HS-27A (cell line): ENCODE results near the gene OR1I1.
"Not testable (repeated sequence)": the region's sequence is repeated elsewhere in the genome, so short reads cannot be mapped to it uniquely, and the experiment has no call there.

ENCODE experiments used
- DNase-seq: peaks from one replicate; pipeline ENCODE4 v3.0.0-alpha.2; 2012; ENCODE audit warnings: low read depth, missing footprints

The OR1I1 gene

DNA sequence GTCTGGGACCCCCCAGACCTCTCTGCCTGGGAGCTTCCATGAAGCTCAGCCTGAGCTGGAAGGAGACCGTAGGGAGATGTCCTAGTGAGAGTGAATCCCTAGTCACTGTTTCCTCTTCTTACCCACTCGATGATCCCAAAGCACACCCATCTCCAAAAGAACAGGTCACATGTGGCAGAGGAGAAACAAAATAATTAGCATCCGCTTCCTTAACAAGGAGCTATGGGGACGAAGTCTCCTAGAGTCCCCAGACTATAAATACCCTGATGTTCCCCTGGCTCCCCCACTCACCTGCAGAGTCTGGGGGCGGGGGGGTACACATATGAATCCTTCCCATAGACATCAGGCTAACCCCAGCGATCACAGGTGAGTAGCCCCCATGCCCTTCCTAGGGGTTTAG is at the start of gene OR1I1:
Gene OR1I1, plus strand, starts transcription at position 301 of the 400 bp plus-strand sequence. CDS start 4,855 bp downstream, outside the sequence.
- no peak for DNase-seq

DNA sequence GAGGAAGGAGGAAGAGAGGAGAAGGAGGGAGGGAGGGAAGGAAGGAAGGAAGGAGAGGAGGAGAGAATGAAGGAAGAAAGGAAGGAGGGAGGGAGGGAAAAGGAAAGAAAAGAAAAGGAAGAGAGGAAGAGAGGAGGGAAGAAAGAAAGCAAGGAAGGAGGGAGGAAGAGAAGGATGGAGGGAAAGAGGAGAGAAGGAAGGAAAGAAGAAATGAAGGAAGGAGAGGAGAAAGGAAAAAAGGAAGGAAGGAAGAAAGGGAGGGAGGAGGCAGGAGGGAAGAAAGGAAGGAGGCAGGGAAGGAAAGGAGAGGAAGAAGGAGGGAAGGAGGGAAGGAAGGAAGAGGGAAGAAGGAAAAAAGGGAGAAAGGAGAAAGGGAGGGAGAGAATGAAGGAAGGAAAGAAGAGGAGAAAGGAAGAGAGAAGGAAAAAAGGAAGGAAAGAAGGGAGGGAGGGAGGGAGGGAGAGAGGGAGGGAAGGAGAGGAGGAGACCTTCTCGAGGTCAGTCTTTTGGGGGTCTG is 46.2 kb upstream of the OR1I1 start:
- no peak for DNase-seq

DNA sequence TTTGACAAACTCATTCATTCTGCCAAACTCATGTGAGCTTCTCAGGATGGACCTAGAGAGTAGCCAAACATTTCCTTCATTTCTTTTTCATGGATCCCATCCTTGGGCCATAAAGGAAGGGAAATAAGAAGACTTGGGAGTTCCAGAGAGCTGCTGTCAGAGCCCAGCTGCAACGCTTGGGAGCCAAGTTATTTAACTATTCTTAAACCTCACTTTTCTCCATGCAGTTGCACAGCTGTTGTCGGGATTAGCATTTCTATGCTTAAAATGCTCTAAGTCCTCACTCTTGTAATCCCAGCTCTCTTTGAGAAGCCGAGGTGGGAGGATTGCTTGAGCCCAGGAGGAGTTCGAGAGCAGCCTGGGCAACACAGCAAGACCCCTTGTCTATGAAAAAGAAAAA is 44.4 kb upstream of the OR1I1 start:
- no peak for DNase-seq

GRCh38 chr19:15038294-15038693 is 43.7 kb upstream of the OR1I1 start:
- no peak for DNase-seq

GRCh38 chr19:15042003-15042402 is 40.0 kb upstream of the OR1I1 start:
- no peak for DNase-seq

- no peak for DNase-seq
These were observed 39.2 kb upstream of the OR1I1 start for GRCh38 chr19:15042826-15043225.

GRCh38 chr19:15045506-15045905 is 36.5 kb upstream of the OR1I1 start:
- no peak for DNase-seq

DNA sequence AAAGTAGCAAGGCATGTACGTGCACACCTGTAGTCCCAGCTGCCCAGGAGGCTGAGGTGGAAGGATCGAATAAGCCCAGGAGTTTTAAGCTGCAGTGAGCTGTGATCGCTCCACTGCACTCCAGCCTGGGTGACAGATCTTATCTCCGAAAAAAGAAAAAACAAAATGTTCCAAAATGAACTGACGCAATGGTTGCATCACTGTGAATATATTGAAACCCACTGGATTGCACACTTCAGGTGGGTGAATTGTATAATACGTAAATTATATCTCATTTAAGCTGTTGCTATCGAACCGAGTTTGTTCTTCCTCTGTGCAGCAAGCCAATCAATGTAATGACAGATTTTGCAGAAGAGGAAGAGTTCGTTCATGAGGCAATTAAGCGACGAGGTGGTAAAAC is 34.3 kb upstream of the OR1I1 start:
- DNase-seq: no peak

DNA sequence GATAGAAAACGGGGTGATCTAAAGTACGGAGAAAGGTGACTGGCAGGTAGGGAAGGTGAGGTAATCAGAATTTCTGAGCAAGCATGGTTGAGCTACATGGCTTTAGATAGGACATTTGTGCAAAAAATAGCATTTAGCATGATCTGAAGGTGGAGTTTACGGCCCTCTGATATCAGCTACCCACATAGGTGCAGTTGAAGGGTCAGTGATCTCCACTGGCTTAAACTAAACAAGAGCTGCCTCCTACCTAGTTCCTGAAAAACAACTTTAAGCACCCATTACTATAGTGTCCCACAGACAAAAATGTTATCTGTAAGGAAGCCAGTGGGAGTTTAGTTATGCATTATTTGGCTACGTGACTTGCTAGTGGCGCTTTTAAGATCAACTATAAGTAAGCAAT is 33.9 kb upstream of the OR1I1 start:
- no peak for DNase-seq

GRCh38 chr19:15048885-15049541 is 33.0 kb upstream of the OR1I1 start, which contains the start of gene CASP14:
Gene CASP14, plus strand, starts transcription at chr19:15049480. Its CDS starts 2,772 bp downstream, at chr19:15052252.
- DNase-seq: no peak

- no peak for DNase-seq
These were observed 31.4 kb upstream of the OR1I1 start for GRCh38 chr19:15050639-15051038.

- DNase-seq: no peak
These were observed 20.0 kb upstream of the OR1I1 start for GRCh38 chr19:15062036-15062435.

- DNase-seq: not testable (repeated sequence)
These were observed 11.6 kb upstream of the OR1I1 start for GRCh38 chr19:15070386-15070785.

GRCh38 chr19:15072930-15073647 is 8.9 kb upstream of the OR1I1 start:
- no peak for DNase-seq

DNA sequence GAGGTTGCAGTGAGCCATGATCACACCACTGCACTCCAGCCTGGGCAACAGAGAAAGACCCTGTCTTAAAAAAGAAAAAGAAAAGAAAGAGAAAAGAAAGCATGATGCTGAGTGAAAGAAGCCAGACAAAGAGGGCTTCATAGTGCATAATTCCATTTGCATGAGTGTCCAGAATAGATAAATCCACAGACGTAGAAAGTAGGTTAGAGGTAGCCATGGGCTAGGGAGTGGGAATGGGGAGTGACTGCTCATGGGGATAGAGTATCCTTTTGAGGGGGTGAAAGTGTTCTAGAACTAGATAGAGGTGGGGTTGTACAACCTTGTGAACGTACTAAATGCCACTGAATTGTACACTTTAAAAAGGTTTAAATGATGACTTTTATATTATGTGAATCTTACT is 7.6 kb upstream of the OR1I1 start:
- no peak for DNase-seq

DNA sequence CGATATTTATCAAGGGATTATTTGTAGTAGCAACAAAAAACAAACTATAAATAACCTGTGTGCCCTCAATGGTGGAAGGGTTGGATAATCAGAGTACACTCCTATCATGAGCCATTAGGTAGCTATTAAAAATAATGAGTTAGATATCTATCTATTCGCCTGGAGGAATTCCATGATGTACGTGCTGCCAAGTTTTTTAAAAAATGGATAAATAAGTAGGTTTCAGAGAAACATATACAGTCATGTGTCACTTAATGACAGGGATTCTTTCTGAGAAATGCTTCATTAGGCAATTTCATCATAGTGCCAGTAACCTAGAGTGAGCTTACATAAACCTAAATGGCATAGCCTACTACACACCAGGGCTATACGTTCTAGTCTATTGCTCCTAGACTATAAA is 6.2 kb upstream of the OR1I1 start:
- DNase-seq: no peak

DNA sequence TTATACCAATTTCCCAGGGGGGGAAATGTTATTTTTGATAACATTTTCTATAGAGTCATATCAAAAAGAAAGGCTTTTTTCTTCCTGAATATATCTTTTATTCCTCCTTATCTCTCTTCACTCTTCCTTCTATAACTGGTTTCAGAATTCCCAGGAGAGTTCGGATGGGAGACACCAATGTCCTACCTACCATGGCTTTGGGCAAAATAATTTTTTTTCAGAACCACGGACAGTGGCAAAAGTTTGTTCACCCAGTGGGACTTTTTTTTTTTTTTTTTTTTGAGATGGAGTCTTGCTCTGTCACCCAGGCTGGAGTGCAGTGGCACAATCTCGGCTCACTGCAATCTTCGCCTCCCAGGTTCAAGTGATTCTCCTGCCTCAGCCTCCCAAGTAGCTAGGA is 2.0 kb upstream of the OR1I1 start:
- not testable (repeated sequence) for DNase-seq

- no peak for DNase-seq
These were observed 5.2 kb downstream of the OR1I1 start for GRCh38 chr19:15087182-15087581.

DNA sequence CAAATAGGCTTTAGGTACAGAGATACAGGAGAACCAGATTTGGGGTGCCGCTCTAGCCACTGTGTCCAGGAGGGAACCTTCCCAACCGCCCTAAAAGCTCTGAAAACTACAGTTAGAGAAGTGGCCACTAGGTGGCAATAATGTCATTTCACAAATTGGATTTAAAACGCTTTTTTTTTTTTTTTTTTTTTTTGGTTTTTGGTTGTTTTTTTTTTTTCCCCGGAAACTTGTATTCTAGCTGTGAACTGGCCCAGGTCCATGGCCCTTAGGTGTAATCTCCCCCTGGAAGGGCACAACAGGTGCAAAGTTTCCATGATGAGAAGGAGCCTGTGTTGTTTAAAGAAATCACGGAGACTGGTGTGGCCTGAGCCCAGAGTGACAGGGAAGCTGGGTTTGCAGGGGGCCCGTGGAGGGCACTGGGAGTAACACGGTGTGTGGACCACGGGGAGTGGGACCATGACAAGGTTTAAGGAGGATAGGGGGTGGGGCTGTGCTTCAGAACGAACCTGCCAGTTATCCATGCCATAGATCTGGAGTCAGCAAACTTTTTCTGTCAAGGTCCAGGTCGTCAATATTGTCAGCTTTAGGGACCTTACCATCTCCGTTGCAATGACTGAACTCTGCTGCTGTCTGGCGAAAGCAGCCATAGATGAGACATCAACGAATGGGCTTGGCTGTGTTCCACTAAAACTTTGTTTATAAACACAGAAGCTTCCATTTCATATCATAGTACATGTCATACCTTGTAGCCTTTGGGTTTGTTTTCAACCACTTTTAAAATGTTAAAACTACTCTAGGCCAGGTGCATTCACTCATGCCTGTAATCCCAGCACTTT is 10.1 kb downstream of the OR1I1 start:
- peak; percentile 38 for DNase-seq

DNA sequence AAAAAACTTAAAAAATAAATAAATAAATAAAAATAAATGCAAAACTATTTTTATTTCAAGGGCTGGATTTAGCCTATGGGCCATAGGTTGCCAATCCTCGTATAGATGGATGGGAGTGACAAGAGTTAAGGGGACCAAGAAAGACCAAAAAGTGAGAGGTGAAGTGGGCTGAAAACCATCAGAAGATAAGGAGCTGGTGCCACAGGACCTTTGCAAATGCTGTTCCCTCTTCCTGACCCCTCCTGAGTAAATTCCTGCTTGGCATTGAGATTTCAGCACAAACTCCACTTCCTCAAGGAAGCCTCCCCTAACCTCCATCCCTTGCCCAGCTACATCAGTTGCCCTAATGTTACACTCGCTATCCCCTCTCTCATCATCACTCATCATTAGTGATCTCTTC is 11.0 kb downstream of the OR1I1 start:
- no peak for DNase-seq

GRCh38 chr19:15096223-15096622 is 14.2 kb downstream of the OR1I1 start:
- DNase-seq: no peak

DNA sequence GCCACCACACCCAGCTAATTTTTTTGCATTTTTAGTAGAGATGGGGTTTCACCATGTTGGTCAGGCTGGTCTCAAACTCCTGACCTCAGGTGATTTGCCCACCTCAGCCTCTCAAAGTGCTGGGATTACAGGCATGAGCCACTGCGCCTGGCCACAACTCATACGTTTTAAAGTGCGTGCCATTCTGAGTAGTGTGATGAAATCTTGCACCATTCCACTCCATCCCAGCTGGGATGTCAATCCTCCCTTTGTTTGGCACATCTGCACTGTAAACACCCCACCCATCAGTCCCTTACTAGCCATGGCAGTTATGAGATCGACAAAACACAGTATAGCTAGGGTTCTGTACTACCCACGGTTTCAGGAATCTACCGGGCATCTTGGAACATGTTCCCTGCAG is 16.0 kb downstream of the OR1I1 start:
- not testable (repeated sequence) for DNase-seq

- DNase-seq: no peak
These were observed 16.4 kb downstream of the OR1I1 start for GRCh38 chr19:15098460-15098859.
